CD4-positive, alpha-beta T cell (primary cell): ENCODE measurements around the gene BATF2. TPM values are rescaled to one million over a fixed set of nuclear protein-coding genes. Genes with fewer than 3 reads are reported as not detected.

Source experiments
- ATAC-seq: fragments of 200-7000 bp; cut with Tn5 transposase; one replicate; pipeline ENCODE4 v1.10.0; 2022; ENCODE audit warnings: mild to moderate bottlenecking; ENCODE audit not compliant: poor library complexity
- CTCF ChIA-PET: fragments of 350-600 bp; sonication (Branson Sonifier 250); formaldehyde crosslinking; loops from one replicate; lab custom pipeline; 2021; ENCODE audit warnings: antibody characterized with exemption, inconsistent platforms; lab: Charles Lee
- POLR2A ChIA-PET: fragments of 350-600 bp; sonication (Branson Sonifier 250); formaldehyde crosslinking; loops from one replicate; lab custom pipeline; 2021; ENCODE audit warnings: antibody characterized with exemption, inconsistent platforms; lab: Charles Lee
- DNase-seq, 14 experiments: peaks; one replicate each; pipeline ENCODE4 v3.0.0-alpha.2; 2013 to 2020; ENCODE audit warnings: mixed read lengths in 2 of 14
- H3K27ac ChIP-seq, 2 donors: one replicate each; pipeline versions ENCODE4 v1.5.1 to v1.7.0; 2013; ENCODE audit warnings: low read length in 2 of 2, low read depth in 1 of 2, mild to moderate bottlenecking in 1 of 2
- H3K27me3 ChIP-seq, 2 experiments: 1 replicate in 1 of 2; 2 replicates in 1 of 2; pipeline versions ENCODE4 v1.6.1 to v1.7.0; 2013; ENCODE audit warnings: low read length in 2 of 2, control low read depth in 1 of 2, mild to moderate bottlenecking in 1 of 2, moderate library complexity in 1 of 2; ENCODE audit not compliant: insufficient read depth in 2 of 2, control insufficient read depth in 1 of 2
- H3K36me3 ChIP-seq: one replicate; pipeline ENCODE4 v1.6.1; 2013; ENCODE audit warnings: low read length, control low read depth; ENCODE audit not compliant: insufficient read depth
- H3K4me1 ChIP-seq: one replicate; pipeline ENCODE4 v1.6.1; 2013; ENCODE audit warnings: low read length, control low read depth; ENCODE audit not compliant: insufficient read depth
- H3K4me3 ChIP-seq: one replicate; pipeline ENCODE4 v1.5.1; 2013; ENCODE audit warnings: mild to moderate bottlenecking, low read length, moderate library complexity
- H3K9me3 ChIP-seq, 2 experiments: 1 replicate in 1 of 2; 2 replicates in 1 of 2; pipeline versions ENCODE4 v1.6.1 to v1.7.0; 2013; ENCODE audit warnings: low read length in 2 of 2, mild to moderate bottlenecking in 2 of 2, control low read depth in 1 of 2, moderate library complexity in 1 of 2; ENCODE audit not compliant: control insufficient read depth in 1 of 2, insufficient read depth in 1 of 2
- H3K27ac Mint-ChIP-seq: one replicate; pipeline ENCODE4 v1.8.0; 2020; ENCODE audit warnings: mixed read lengths
- H3K27me3 Mint-ChIP-seq: one replicate; pipeline ENCODE4 v1.8.0; 2021; ENCODE audit warnings: mixed read lengths
- H3K36me3 Mint-ChIP-seq: one replicate; pipeline ENCODE4 v1.8.0; 2021; ENCODE audit warnings: low read depth, mixed read lengths
- H3K4me1 Mint-ChIP-seq: one replicate; pipeline ENCODE4 v1.8.0; 2021; ENCODE audit warnings: low read depth, mixed read lengths
- H3K4me3 Mint-ChIP-seq: one replicate; pipeline ENCODE4 v1.8.0; 2020; ENCODE audit warnings: mild to moderate bottlenecking, mixed read lengths
- H3K9me3 Mint-ChIP-seq: one replicate; pipeline ENCODE4 v1.8.0; 2020; ENCODE audit warnings: mixed read lengths
- CTCF ChIP-seq: fragments of 200-600 bp; IDR thresholded peaks from one replicate; pipeline ENCODE4 v1.8.0; 2022; ENCODE audit warnings: antibody characterized with exemption, mild to moderate bottlenecking
- intact Hi-C, 2 experiments: fragments of 100-400 bp; cut with DNase I in 1 of 2; cut with micrococcal nuclease in 1 of 2; formaldehyde crosslinking; loops; one replicate each; pipeline versions ENCODE4 v1.15.1 to v1.9.0; 2023 to 2025; cut with DNase I, micrococcal nuclease
- total RNA-seq, 174 experiments: library from RNA in 2 of 174; stranded (reverse) in 2 of 174; gene quantifications; one replicate each; pipeline ENCODE4 v1.2.3 and lab custom pipeline; 2021 to 2026

The BATF2 gene
- total RNA-seq, 2 experiments from 2014 or later = not detected

DNA sequence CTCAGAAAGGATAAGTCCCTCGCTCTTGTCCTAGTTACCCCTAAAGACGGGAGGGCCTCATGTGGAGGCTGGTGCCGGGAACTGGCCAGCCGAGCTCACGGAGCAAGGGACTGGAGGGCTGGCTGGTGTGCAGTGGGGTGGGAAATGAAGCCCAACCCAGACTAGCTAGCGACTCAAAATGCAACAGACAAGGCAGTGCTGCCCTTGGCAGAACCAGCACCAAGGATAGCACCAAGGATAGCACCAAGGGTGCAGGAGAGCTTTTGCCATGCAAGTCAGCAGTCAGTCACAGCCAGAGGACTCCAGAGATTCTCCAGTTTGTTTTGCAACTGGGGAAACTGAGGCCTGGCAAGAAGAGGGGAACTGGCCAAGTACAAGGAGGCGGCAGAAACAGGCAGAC lies 6.5 kb upstream of the BATF2 start:
- TF ChIP-seq CTCF = no peak
- H3K4me3 ChIP-seq = no peak overlapping the region
- H3K4me1 ChIP-seq = peaks cover 10% of the 10 kb centered on the region
- H3K27ac ChIP-seq = no peak overlapping the region
- DNase-seq = no peak
- intact Hi-C loops = loop anchor here in 1 of 2 experiments (5.0 kb wide), 1 partner anchor 66 kb away; the partner anchor contains the start of gene GPHA2
- ATAC-seq = no peak
- Mint-ChIP-seq H3K9me3 (no peaks in the 10 kb centered on the region), H3K4me1 (no peaks in the 10 kb centered on the region), H3K27me3 (no peaks in the 10 kb centered on the region), H3K4me3 (no peak overlapping the region), H3K27ac (no peak overlapping the region), H3K36me3 (no peaks in the 10 kb centered on the region)
- CTCF ChIA-PET = no interaction called here
- H3K27me3 ChIP-seq = peaks cover 0 to 2% of the 10 kb centered on the region in 2 experiments
- POLR2A ChIA-PET = no interaction called here
- no peaks in the 10 kb centered on the region for H3K9me3 ChIP-seq
- no peaks in the 10 kb centered on the region for H3K36me3 ChIP-seq

GRCh38 chr11:65002706-65003105 lies 5.9 kb upstream of the BATF2 start:
- DNase-seq = no peak
- H3K27me3 ChIP-seq = peaks cover 0 to 2% of the 10 kb centered on the region in 2 experiments
- no peak overlapping the region for H3K4me3 Mint-ChIP-seq
- intact Hi-C loops = loop anchor here in 1 of 2 experiments (5.0 kb wide), 1 partner anchor 65 kb away; the partner anchor contains the start of gene GPHA2
- ChIA-PET CTCF (no interaction called here), POLR2A (no interaction called here)
- no peak for TF ChIP-seq CTCF
- H3K4me1 ChIP-seq = peaks cover 10% of the 10 kb centered on the region
- no peaks in the 10 kb centered on the region for H3K9me3 Mint-ChIP-seq
- no peaks in the 10 kb centered on the region for H3K9me3 ChIP-seq
- no peaks in the 10 kb centered on the region for H3K36me3 ChIP-seq
- no peak overlapping the region for H3K27ac ChIP-seq
- H3K4me1 Mint-ChIP-seq = no peaks in the 10 kb centered on the region
- no peak overlapping the region for H3K27ac Mint-ChIP-seq
- no peaks in the 10 kb centered on the region for H3K27me3 Mint-ChIP-seq
- no peak overlapping the region for H3K4me3 ChIP-seq
- ATAC-seq = no peak
- H3K36me3 Mint-ChIP-seq = no peaks in the 10 kb centered on the region

DNA sequence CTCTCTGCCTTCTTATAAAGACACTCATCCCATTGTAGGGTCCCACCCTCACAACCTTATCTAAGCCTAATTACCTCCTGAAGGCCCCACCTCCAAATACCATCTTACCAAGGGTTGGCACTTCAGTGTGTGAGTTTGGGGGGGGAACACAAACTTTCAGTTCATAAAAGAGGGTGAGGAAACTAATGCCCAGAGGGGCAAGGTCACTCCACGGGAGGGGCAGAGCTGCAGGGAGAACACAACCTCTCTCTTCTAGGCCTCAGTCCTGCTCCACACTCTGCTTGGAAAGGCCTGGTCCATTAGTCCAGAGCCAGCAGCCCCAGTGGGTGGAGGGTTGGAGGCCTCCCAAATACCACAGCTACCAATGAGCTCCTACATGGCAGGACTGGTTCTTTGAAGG lies 2.7 kb upstream of the BATF2 start:
- Mint-ChIP-seq H3K9me3 (no peaks in the 10 kb centered on the region), H3K36me3 (no peaks in the 10 kb centered on the region), H3K27ac (no peak overlapping the region), H3K4me3 (no peak overlapping the region), H3K4me1 (no peaks in the 10 kb centered on the region), H3K27me3 (no peaks in the 10 kb centered on the region)
- Histone ChIP-seq H3K27ac (no peak overlapping the region), H3K4me3 (no peak overlapping the region), H3K9me3 (no peaks in the 10 kb centered on the region), H3K27me3 (peaks cover 0 to 2% of the 10 kb centered on the region in 2 experiments), H3K36me3 (no peaks in the 10 kb centered on the region), H3K4me1 (peaks cover 17% of the 10 kb centered on the region)
- ATAC-seq (no peak), DNase-seq (no peak)
- ChIA-PET POLR2A (no interaction called here), CTCF (no interaction called here)
- TF ChIP-seq CTCF = no peak
- intact Hi-C loops = no loop called here
